GM12801 (cell line): Measurements from ENCODE around the gene ELOVL1.

Experiments
- CTCF ChIP-seq: IDR thresholded peaks from one replicate; pipeline ENCODE4 v1.5.1; 2011; ENCODE audit warnings: control low read depth; ENCODE audit not compliant: insufficient read length; ENCODE audit errors: extremely low read depth

Gene ELOVL1

GRCh38 chr1:43367904-43368645, at the start of gene ELOVL1:
TSS of gene ELOVL1 (minus strand) at chr1:43368011. CDS start at chr1:43365609, 2,402 bp downstream.
- TF ChIP-seq CTCF, result no peak

GRCh38 chr1:43415901-43416300, 48.1 kb upstream of the ELOVL1 start:
- no peak for TF ChIP-seq CTCF

DNA sequence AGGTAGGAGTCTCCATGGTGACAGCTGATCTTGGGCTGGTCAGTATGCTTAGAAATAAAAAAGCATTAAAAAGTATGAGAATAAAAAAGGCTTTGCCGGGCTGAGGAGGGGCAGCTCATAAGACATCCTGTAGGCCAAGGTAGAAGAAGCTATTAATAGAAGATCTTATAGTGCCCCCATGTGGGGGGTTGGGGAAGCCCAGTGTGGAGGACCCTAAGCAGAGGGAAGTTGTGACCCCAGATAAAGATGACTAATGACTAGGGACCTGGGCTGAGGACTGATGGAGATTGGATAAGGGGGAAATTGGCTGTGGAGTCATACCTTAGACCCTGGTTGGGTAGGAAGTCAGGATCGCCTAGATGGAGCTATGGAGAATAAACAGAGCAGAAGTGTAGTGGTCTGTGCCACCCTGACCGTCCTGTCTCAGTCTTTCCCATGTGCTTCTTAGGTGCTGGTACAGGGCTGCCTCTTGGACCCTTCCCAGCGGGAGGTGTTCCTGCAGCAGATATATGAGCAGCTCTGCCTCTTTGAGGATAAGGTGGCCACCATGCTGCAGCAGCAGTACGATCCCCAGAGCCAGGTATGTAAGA, 46.9 kb upstream of the ELOVL1 start:
- no peak for TF ChIP-seq CTCF

GRCh38 chr1:43410571-43410970, 42.8 kb upstream of the ELOVL1 start:
- no peak for TF ChIP-seq CTCF

DNA sequence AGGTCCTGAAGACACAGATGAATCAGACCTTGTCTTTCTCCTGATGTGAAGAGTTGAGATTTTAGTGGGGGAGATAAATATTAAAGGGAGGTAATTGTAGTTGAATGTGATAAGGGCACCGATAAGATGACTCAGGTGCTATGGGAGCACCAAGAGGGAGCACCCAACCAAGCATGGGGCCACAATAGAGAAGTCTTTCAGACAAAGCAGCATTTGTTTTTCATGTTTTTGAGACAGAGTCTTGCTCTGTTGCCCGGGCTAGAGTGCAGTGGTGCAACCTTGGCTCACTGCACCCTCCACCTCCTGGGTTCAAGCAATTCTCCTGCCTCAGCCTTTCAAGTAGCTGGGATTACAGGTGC, 38.0 kb upstream of the ELOVL1 start:
- TF ChIP-seq CTCF, result no peak

GRCh38 chr1:43405219-43405875, 37.5 kb upstream of the ELOVL1 start:
- TF ChIP-seq CTCF, result no peak

DNA sequence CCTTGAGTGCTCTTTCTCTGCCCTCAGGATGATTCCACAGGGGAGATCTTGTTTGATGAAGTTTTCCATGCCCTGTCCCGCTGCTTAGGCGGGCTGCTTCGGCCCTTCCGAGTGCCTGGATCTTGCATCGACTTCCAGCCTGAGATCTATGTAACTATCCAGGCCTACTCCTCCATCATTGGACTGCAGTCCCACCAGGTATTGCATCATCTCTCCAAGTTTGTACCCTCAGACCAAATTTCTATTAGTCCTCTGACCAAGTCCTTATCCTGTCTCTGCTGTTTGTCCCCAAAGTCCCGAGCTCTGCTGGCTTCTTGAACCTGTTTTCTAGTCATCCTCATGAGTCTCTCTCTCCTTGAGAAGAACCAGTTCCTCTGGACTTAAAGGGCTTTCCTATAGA, 36.5 kb upstream of the ELOVL1 start:
- TF ChIP-seq CTCF, result no peak
